Effector CD4-positive, alpha-beta T cell (primary cell): Measurements from ENCODE around the gene ABLIM3.

Experiments
- DNase-seq: peaks from one replicate; pipeline ENCODE4 v3.0.0-alpha.2; 2020

Gene ABLIM3

DNA sequence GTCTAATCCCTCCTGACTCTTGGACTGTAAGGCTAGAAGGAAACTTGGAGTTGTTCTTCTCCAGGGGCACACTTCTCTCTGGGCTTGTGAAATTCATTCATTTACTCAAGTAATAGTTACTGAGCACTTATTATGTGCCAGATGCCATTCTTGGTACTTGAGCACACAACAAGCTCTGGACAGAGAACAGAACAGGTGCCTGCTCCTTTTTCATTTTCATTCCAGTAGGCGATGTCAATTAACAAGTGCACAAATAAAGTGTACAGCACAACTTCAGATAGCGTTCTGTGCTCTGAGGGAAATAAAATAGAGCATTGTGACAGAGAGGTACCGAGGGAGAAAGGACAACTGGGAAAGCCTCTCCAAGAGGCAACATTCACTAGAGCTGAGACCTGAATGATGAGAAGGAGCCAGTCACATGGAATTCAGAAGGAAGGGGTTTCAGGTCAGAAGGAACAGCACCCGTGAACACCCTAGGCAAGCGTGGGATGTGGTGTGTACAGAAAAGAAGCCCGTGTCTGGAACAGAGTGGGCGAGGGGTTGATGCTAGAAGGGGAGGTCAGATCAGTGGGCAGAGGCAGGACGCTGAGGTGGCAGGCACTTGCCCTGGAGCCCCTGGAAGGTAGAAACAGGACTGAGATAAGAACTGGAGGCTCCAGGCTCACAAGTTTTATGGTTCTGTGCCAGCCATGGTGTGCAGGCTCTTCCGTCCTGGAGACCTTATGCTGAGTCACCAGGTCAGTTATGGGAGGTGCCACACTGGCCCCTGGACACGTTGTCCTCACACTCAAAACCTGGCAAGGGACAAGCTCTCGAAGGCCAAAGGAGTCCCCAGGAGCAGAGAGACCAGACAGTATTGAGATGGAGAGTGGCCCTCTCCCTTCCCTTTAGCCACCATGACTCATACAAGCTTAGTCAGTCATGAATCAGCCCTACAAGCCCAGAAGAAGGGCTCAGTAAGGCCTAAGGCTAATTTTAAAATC lies 7.2 kb upstream of the ABLIM3 start:
- DNase-seq = no peak

DNA sequence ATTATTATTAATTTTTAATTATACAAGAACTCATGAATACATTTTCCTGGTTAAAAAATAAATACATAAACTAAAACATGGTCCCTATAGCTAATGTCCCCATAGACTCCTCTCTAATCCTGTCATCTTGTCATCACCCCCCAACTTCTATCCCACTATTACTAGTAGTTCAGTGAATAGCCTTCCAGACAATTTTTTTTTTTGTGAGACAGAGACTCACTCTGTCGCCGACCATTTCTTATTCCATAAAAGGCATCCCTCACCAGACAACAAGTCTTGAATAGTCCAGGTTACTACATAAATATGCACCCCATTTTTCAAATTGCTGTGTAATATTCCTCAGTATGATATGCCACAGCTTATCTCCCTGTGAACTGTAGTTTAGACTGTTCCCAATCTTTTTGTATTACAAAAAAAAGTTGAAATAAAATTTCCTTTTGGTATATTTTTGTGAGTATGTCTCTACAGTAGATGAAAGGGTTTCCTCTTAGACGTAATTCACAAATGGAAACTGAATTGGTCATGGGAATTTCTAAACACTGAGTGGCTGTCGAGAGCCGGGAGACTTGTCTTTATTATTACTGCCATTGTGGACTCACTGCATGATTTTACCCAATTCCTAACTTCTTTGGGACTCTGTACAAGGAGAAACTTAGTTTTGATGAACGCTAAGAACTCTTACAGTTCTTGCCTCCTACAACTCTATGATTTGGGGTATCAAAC lies 6.4 kb upstream of the ABLIM3 start:
- no peak for DNase-seq

GRCh38 chr5:149135536-149136201 lies 5.6 kb upstream of the ABLIM3 start:
- DNase-seq = no peak

DNA sequence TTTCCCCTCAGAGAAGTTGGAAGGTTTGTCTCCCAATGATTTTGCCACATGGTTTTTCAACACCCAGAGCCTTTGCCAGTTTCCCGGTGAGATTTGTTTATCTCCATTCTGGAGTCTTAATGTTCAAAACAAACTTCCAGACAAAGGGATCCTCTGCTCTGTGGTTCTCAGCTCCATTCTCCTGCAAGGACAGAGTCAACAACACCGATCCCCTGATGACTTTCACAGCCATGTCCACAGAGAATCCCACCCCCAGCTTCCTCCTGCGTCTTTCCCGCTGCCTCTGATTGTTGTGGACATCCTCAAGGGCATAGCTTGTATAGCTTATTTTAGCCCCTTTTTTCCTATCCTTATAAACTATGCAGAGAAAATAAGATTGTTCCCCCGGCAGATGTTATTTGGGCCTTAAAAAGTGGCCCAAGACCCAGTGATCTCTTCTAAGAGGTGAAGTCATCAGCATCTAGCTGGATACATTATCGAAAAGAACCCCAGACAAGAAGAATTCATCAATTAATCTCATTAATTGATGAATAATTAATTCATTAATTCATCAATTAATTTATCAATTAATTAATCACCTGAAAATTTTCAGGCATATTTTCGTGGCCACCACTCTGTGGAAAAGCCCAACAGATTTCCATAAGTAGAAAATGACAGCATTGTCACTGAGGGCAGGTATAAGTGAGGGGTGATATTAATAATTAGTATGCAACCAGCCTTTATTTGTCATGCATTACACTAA lies 2.9 kb upstream of the ABLIM3 start:
- no peak for DNase-seq

GRCh38 chr5:149140197-149141002 lies 893 bp upstream of the ABLIM3 start:
- DNase-seq = no peak

GRCh38 chr5:149141957-149142851 lies 911 bp downstream of the ABLIM3 start:
- no peak for DNase-seq

GRCh38 chr5:149143470-149143869 lies 2.2 kb downstream of the ABLIM3 start:
- DNase-seq = no peak

- no peak for DNase-seq
Observed at GRCh38 chr5:149144637-149145036, 3.3 kb downstream of the ABLIM3 start.

GRCh38 chr5:149145138-149145537 lies 3.8 kb downstream of the ABLIM3 start:
- DNase-seq = no peak

GRCh38 chr5:149147676-149148075 lies 6.4 kb downstream of the ABLIM3 start:
- no peak for DNase-seq

- no peak for DNase-seq
Observed at GRCh38 chr5:149149942-149150341, 8.6 kb downstream of the ABLIM3 start.

DNA sequence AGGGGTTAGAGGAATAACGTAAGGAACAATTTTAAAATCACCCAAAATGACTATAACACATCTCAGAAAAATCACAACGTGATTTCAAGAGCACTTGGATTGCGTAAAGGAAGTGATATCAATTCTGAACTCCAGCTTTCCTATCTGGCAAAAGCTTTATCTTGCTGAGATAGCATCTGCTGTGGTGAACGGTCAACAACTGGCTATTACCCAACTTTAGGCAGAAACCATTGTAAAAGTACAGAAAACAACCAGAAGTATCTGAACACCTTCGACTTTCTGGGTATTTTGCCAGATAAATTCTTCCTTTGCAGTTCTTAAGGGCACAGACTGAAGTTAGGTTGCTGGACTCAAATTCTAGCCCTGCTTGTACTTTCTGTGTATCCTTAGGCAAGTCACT lies 9.2 kb downstream of the ABLIM3 start:
- DNase-seq = no peak

GRCh38 chr5:149151717-149152116 lies 10.4 kb downstream of the ABLIM3 start:
- DNase-seq = no peak

GRCh38 chr5:149152317-149152746 lies 11.0 kb downstream of the ABLIM3 start:
- DNase-seq = no peak

- no peak for DNase-seq
Observed at GRCh38 chr5:149153193-149153750, 12.0 kb downstream of the ABLIM3 start.

GRCh38 chr5:149153751-149154610 lies 12.7 kb downstream of the ABLIM3 start:
- no peak for DNase-seq

DNA sequence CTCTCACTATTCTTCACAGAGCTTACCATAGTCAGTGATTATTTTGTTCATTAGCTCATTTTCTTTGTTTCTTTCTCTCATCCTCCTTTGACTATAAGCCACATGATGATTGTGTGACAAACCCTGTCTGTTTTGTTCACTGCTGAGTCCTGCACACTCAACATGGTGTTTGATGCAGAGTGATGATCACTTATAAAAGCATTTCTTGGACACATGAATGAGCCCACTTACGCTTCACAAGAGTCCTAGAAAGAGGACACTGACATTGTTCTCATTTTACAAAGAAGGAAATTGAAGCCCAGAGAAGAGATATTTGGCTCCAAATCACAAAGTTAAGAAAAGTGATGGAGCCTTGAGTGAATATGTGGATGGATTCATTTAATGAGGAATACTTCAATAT lies 13.4 kb downstream of the ABLIM3 start:
- no peak for DNase-seq

DNA sequence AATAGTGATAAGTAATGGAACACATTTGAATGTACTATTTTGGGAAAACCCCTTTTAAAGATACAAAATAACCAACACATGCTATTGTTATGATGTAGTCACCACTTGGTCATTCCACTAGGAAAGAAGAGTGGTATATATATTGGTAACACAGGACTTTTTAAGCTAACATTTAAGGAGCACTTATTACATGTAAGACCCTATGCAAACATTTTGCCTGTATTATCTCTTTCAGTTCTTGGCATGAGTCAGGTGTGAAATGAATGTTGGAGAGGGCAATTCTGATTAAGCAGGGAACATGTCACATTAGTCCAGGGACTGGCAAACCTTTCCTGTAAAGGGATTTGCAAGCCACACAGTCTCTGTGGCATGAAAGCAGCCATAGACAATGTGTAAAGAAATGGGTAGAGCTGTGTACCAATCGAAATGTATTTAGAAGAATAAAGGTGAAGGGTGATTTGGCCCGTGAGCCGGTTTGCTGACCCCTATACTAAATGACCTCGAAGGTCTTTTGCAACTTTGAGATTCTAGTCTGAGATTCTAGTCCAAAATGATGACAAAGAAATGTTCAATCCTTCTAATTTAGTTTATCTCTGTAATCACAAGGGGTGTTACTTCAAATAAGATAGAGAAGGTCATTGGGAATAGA lies 15.3 kb downstream of the ABLIM3 start:
- no peak for DNase-seq

DNA sequence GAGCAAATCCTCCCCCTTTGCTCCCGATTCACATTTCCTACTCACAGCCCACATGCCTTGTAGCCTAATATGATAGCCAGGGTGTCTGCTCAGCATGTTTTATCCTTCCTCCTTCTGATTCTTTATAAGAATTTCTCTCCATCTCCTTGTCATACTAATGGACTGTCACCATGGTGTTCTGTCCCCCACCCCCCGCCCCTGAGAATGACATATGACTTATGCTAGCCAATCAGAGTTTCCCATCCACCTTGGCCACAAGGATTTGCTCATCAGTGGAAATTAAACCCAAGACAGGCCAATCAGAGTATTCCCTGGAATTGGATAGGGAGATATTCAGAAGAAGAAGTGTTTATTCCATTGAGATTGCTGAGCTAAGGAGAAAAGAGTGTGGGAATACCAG lies 16.0 kb downstream of the ABLIM3 start:
- DNase-seq = no peak
